CD14-positive monocyte (primary cell): ENCODE data around the gene SCAPER. TPM values are rescaled to one million over a fixed set of nuclear protein-coding genes. Genes with fewer than 3 reads are reported as not detected.

Source experiments
- DNase-seq, 3 donors: peaks; one replicate each; pipeline ENCODE4 v3.0.0-alpha.2; 2011 to 2022
- H2AFZ ChIP-seq: 2 replicates; pipeline ENCODE4 v1.6.0; 2012; ENCODE audit warnings: mild to moderate bottlenecking, low read depth, low read length, inconsistent platforms; ENCODE audit not compliant: insufficient read depth, poor library complexity, severe bottlenecking
- H3K27ac ChIP-seq, 2 donors: 1 replicate in 1 of 2; 2 replicates in 1 of 2; pipeline ENCODE4 v1.5.1; 2012 to 2013; ENCODE audit warnings: low read length in 2 of 2, control low read depth in 1 of 2, inconsistent platforms in 1 of 2, low read depth in 1 of 2, mild to moderate bottlenecking in 1 of 2
- H3K27me3 ChIP-seq, 2 donors: one replicate each; pipeline versions ENCODE4 v1.6.0 to v1.6.1; 2011 to 2013; ENCODE audit warnings: low read length in 2 of 2; ENCODE audit not compliant: control insufficient read depth in 2 of 2, insufficient read depth in 2 of 2
- H3K36me3 ChIP-seq, 2 donors: replicated peaks in 1 of 2; 1 replicate in 1 of 2; 2 replicates in 1 of 2; pipeline versions ENCODE4 v1.5.1 to v1.6.1; 2012 to 2013; ENCODE audit warnings: low read length in 2 of 2, control low read depth in 1 of 2, inconsistent platforms in 1 of 2, mild to moderate bottlenecking in 1 of 2; ENCODE audit not compliant: insufficient read depth in 2 of 2, control insufficient read depth in 1 of 2
- H3K4me1 ChIP-seq, 2 donors: 1 replicate in 1 of 2; 2 replicates in 1 of 2; pipeline versions ENCODE4 v1.5.1 to v1.6.1; 2012 to 2013; ENCODE audit warnings: low read length in 2 of 2, control low read depth in 1 of 2, inconsistent platforms in 1 of 2, mild to moderate bottlenecking in 1 of 2, moderate library complexity in 1 of 2; ENCODE audit not compliant: insufficient read depth in 2 of 2, control insufficient read depth in 1 of 2
- H3K4me2 ChIP-seq: replicated peaks from 2 replicates; pipeline ENCODE3; 2012; ENCODE audit warnings: low read length, moderate library complexity, mild to moderate bottlenecking; ENCODE audit not compliant: poor library complexity, severe bottlenecking; ENCODE audit errors: extremely low read depth
- H3K4me3 ChIP-seq, 3 experiments: fragments of 200-600 bp in 1 of 3; sonication (generic) in 1 of 3; replicated peaks in 1 of 3; 1 replicate in 2 of 3; 2 replicates in 1 of 3; pipeline ENCODE4 v1.5.1; 2011 to 2013; ENCODE audit warnings: low read length in 3 of 3, mild to moderate bottlenecking in 3 of 3, control low read depth in 2 of 3, low read depth in 2 of 3, inconsistent platforms in 1 of 3, moderate library complexity in 1 of 3
- H3K79me2 ChIP-seq: 2 replicates; pipeline ENCODE4 v1.6.0; 2012; ENCODE audit warnings: mild to moderate bottlenecking, control low read depth, inconsistent platforms, low read length, moderate library complexity; ENCODE audit not compliant: insufficient read depth
- H3K9ac ChIP-seq: 2 replicates; pipeline ENCODE4 v1.6.0; 2017; ENCODE audit warnings: low read length, mild to moderate bottlenecking; ENCODE audit not compliant: insufficient read depth, poor library complexity, severe bottlenecking
- H3K9me3 ChIP-seq, 2 donors: replicated peaks in 1 of 2; 1 replicate in 1 of 2; 2 replicates in 1 of 2; pipeline versions ENCODE4 v1.5.1 to v1.6.1; 2012 to 2013; ENCODE audit warnings: low read length in 2 of 2, control low read depth in 1 of 2; ENCODE audit not compliant: control insufficient read depth in 1 of 2, insufficient read depth in 1 of 2
- H4K20me1 ChIP-seq: 2 replicates; pipeline ENCODE4 v1.6.0; 2012; ENCODE audit warnings: mild to moderate bottlenecking, low read length, control low read depth, moderate library complexity; ENCODE audit not compliant: insufficient read depth
- H3K27ac Mint-ChIP-seq, 7 donors: one replicate each; pipeline ENCODE4 v1.8.0; 2020; ENCODE audit warnings: mild to moderate bottlenecking in 7 of 7, mixed read lengths in 7 of 7, moderate library complexity in 6 of 7, inconsistent platforms in 2 of 7
- H3K27me3 Mint-ChIP-seq, 3 donors: one replicate each; pipeline ENCODE4 v1.8.0; 2021 to 2022; ENCODE audit warnings: low read depth in 3 of 3, mild to moderate bottlenecking in 3 of 3, mixed read lengths in 3 of 3, moderate library complexity in 3 of 3, inconsistent platforms in 1 of 3
- H3K36me3 Mint-ChIP-seq, 2 donors: one replicate each; pipeline ENCODE4 v1.8.0; 2020; ENCODE audit warnings: mixed read lengths in 2 of 2, inconsistent platforms in 1 of 2, mild to moderate bottlenecking in 1 of 2
- H3K4me1 Mint-ChIP-seq: one replicate; pipeline ENCODE4 v1.8.0; 2020; ENCODE audit warnings: mild to moderate bottlenecking, mixed read lengths
- H3K4me3 Mint-ChIP-seq, 2 donors: one replicate each; pipeline ENCODE4 v1.8.0; 2020; ENCODE audit warnings: mild to moderate bottlenecking in 2 of 2, mixed read lengths in 2 of 2, moderate library complexity in 1 of 2
- H3K9me3 Mint-ChIP-seq, 7 donors: one replicate each; pipeline ENCODE4 v1.8.0; 2020 to 2022; ENCODE audit warnings: mixed read lengths in 7 of 7, mild to moderate bottlenecking in 6 of 7, moderate library complexity in 6 of 7, inconsistent platforms in 2 of 7
- CTCF ChIP-seq: fragments of 200-600 bp; IDR thresholded peaks from one replicate; pipeline ENCODE4 v1.8.0; 2022; ENCODE audit warnings: antibody characterized with exemption, mild to moderate bottlenecking
- WGBS: methylation state at CpG from one replicate; pipeline ENCODE4 v1.1.5; 2013; ENCODE audit warnings: missing lambda C conversion rate; ENCODE audit not compliant: insufficient coverage; 5-methylcytosine and 5-hydroxymethylcytosine counted together
- intact Hi-C, 2 donors: fragments of 100-400 bp; cut with micrococcal nuclease; formaldehyde crosslinking; loops; one replicate each; pipeline versions ENCODE4 v1.15.0 to v1.15.1; 2023
- polyA plus RNA-seq, 3 donors: library from polyadenylated mRNA; depleted of rRNA in 1 of 3; unstranded in 2 of 3; stranded (reverse) in 1 of 3; fragments of 300-500 nt in 2 of 3; fragments of >200 nt in 1 of 3; fragmentation: Illumina TruSeq in 2 of 3; gene quantifications; 1 replicate in 2 of 3; 2 replicates in 1 of 3; pipeline ENCODE4 v1.2.3, GENCODE V29; 2012 to 2021

The SCAPER gene
- polyA plus RNA-seq, 3 donors: 2.5 to 5.4 (median 4.2) TPM

GRCh38 chr15:76871930-76872329 is 33.2 kb downstream of the SCAPER start:
- Histone ChIP-seq H3K9me3 (no peaks in the 10 kb centered on the region), H3K4me3 (no peak overlapping the region), H3K9ac (no peak overlapping the region), H2AFZ (no peak overlapping the region), H4K20me1 (no peaks in the 10 kb centered on the region), H3K79me2 (no peaks in the 10 kb centered on the region), H3K4me2 (no peak overlapping the region), H3K27ac (no peak overlapping the region), H3K27me3 (no peaks in the 10 kb centered on the region), H3K36me3 (peaks cover 0 to 17% of the 10 kb centered on the region in 2 donors), H3K4me1 (no peaks in the 10 kb centered on the region)
- no peak for TF ChIP-seq CTCF
- Mint-ChIP-seq H3K9me3 (peaks cover 0 to 3% (median 0%) of the 10 kb centered on the region in 7 donors), H3K36me3 (peaks cover 14% of the 10 kb centered on the region in 2 donors), H3K4me1 (no peaks in the 10 kb centered on the region), H3K27ac (no peak overlapping the region), H3K27me3 (no peaks in the 10 kb centered on the region), H3K4me3 (no peak overlapping the region)
- no CpG with 5 or more reads among the region's 2 CpGs for WGBS
- intact Hi-C loops: no loop called here
- no peak for DNase-seq

- Histone ChIP-seq H3K27ac (no peak overlapping the region), H3K79me2 (no peaks in the 10 kb centered on the region), H4K20me1 (no peaks in the 10 kb centered on the region), H2AFZ (no peak overlapping the region), H3K9me3 (no peaks in the 10 kb centered on the region), H3K4me1 (no peaks in the 10 kb centered on the region), H3K27me3 (no peaks in the 10 kb centered on the region), H3K4me3 (no peak overlapping the region), H3K36me3 (no peaks in the 10 kb centered on the region), H3K4me2 (no peak overlapping the region), H3K9ac (no peak overlapping the region)
- no peak for TF ChIP-seq CTCF
- intact Hi-C loops: no loop called here
- H3K27ac Mint-ChIP-seq: no peak overlapping the region
- peaks cover 0 to 3% (median 0%) of the 10 kb centered on the region in 7 donors for H3K9me3 Mint-ChIP-seq
- H3K4me3 Mint-ChIP-seq: no peak overlapping the region
- no peak for DNase-seq
- H3K4me1 Mint-ChIP-seq: no peaks in the 10 kb centered on the region
- no peaks in the 10 kb centered on the region for H3K27me3 Mint-ChIP-seq
- peaks cover 6 to 7% of the 10 kb centered on the region in 2 donors for H3K36me3 Mint-ChIP-seq
Measured at GRCh38 chr15:76868740-76869139, 36.4 kb downstream of the SCAPER start.
